ENCODE measurements around the gene EXOC3L4.

The EXOC3L4 gene

GRCh38 chr14:103156651-103157378 lies 62.3 kb downstream of the EXOC3L4 start:
- DNase-seq, result no peak

GRCh38 chr14:103157969-103158368 lies 63.4 kb downstream of the EXOC3L4 start:
- DNase-seq, result no peak

- DNase-seq, result no peak
These were observed 64.2 kb downstream of the EXOC3L4 start for GRCh38 chr14:103158688-103159087.
